Left ventricle myocardium inferior (tissue), 1 donor: ENCODE results near the gene SLC12A1. TPM values are rescaled to one million over a fixed set of nuclear protein-coding genes. Genes with fewer than 3 reads are reported as not detected.
A peak's percentile ranks its signal among the peaks of the same experiment; 100 is the strongest.

Experiments used
- DNase-seq: peaks from one replicate; pipeline ENCODE4 v3.0.0-alpha.2; 2020
- H3K27ac ChIP-seq: fragments of 200-600 bp; replicated peaks from 2 replicates; pipeline ENCODE4 v1.8.0; 2021
- H3K27me3 ChIP-seq: fragments of 200-600 bp; 2 replicates; pipeline ENCODE4 v1.8.0; 2021; ENCODE audit warnings: low read depth
- H3K36me3 ChIP-seq: fragments of 200-600 bp; 2 replicates; pipeline ENCODE4 v1.8.0; 2021
- H3K4me1 ChIP-seq: fragments of 200-600 bp; 2 replicates; pipeline ENCODE4 v1.8.0; 2021
- H3K4me3 ChIP-seq: fragments of 200-600 bp; 2 replicates; pipeline ENCODE4 v1.8.0; 2021; ENCODE audit warnings: mild to moderate bottlenecking, moderate library complexity
- H3K9me3 ChIP-seq: fragments of 200-600 bp; replicated peaks from 2 replicates; pipeline ENCODE4 v1.8.0; 2021
- CTCF ChIP-seq: fragments of 200-600 bp; IDR thresholded peaks from 2 replicates; pipeline ENCODE4 v1.8.0; 2021; ENCODE audit warnings: antibody characterized with exemption, mild to moderate bottlenecking, borderline replicate concordance
- intact Hi-C: fragments of 100-400 bp; cut with micrococcal nuclease; formaldehyde crosslinking; loops from one replicate; pipeline ENCODE4 v1.11.0; 2022
- total RNA-seq: library from RNA; stranded (reverse); fragmentation: NEBNext Ultra II Directional; extraction: Animal tissue kit (Norgen Biotek cat#: 25700); gene quantifications from one replicate; pipeline ENCODE4 v1.2.1, GENCODE V29; 2021
- donor health status: DM: no; HTN: yes; CAD: no; lungs with severe emphysema.

SLC12A1 gene
- total RNA-seq, 1 donor from 2014 or later: not detected

DNA sequence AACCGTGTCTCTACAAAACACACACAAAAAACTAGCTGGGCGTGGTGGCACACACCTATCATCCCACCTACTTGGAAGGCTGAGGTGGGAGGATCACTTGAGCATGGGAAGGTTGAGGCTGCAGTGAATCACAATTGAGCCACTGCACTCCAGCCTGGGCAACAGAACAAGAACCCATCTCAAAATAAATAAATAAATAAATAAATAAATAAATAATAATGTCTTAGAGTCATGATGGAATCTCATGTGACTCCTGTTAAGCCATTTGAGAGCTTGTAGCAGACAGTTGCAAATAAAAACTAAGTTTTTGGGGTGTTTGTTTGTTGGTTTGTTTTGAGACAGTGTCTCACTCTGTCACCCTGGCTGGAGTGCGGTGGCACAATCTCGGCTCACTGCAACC is 33.2 kb downstream of the SLC12A1 start:
- Histone ChIP-seq H3K27ac (no peak overlapping the region), H3K36me3 (no peaks in the 10 kb centered on the region), H3K4me1 (no peaks in the 10 kb centered on the region), H3K9me3 (no peaks in the 10 kb centered on the region), H3K4me3 (no peak overlapping the region), H3K27me3 (peaks cover 11% of the 10 kb centered on the region)
- no peak for TF ChIP-seq CTCF
- intact Hi-C loops: no loop called here
- DNase-seq: no peak

- Histone ChIP-seq H3K27ac (no peak overlapping the region), H3K4me1 (no peaks in the 10 kb centered on the region), H3K36me3 (no peaks in the 10 kb centered on the region), H3K9me3 (no peaks in the 10 kb centered on the region), H3K4me3 (no peak overlapping the region), H3K27me3 (peaks cover 16% of the 10 kb centered on the region)
- no peak for TF ChIP-seq CTCF
- intact Hi-C loops: no loop called here
- no peak for DNase-seq
Measured at GRCh38 chr15:48242015-48242414, 35.9 kb downstream of the SLC12A1 start.

GRCh38 chr15:48242535-48242934 is 36.4 kb downstream of the SLC12A1 start:
- no peak overlapping the region for H3K4me3 ChIP-seq
- H3K36me3 ChIP-seq: no peaks in the 10 kb centered on the region
- TF ChIP-seq CTCF: no peak
- no peaks in the 10 kb centered on the region for H3K4me1 ChIP-seq
- H3K9me3 ChIP-seq: no peaks in the 10 kb centered on the region
- no peak overlapping the region for H3K27ac ChIP-seq
- DNase-seq: no peak
- H3K27me3 ChIP-seq: peaks cover 16% of the 10 kb centered on the region
- intact Hi-C loops: no loop called here

- H3K27me3 ChIP-seq: peaks cover 38% of the 10 kb centered on the region
- H3K4me3 ChIP-seq: no peak overlapping the region
- H3K27ac ChIP-seq: no peak overlapping the region
- intact Hi-C loops: no loop called here
- H3K9me3 ChIP-seq: no peaks in the 10 kb centered on the region
- TF ChIP-seq CTCF: no peak
- no peaks in the 10 kb centered on the region for H3K4me1 ChIP-seq
- no peaks in the 10 kb centered on the region for H3K36me3 ChIP-seq
- DNase-seq: no peak
Measured at GRCh38 chr15:48244921-48245320, 38.8 kb downstream of the SLC12A1 start.

GRCh38 chr15:48248414-48248813 is 42.3 kb downstream of the SLC12A1 start:
- H3K27ac ChIP-seq: no peak overlapping the region
- H3K27me3 ChIP-seq: peaks cover 48% of the 10 kb centered on the region
- no peak overlapping the region for H3K4me3 ChIP-seq
- no peaks in the 10 kb centered on the region for H3K36me3 ChIP-seq
- H3K9me3 ChIP-seq: no peaks in the 10 kb centered on the region
- no peak for TF ChIP-seq CTCF
- DNase-seq: no peak
- intact Hi-C loops: no loop called here
- H3K4me1 ChIP-seq: no peaks in the 10 kb centered on the region

DNA sequence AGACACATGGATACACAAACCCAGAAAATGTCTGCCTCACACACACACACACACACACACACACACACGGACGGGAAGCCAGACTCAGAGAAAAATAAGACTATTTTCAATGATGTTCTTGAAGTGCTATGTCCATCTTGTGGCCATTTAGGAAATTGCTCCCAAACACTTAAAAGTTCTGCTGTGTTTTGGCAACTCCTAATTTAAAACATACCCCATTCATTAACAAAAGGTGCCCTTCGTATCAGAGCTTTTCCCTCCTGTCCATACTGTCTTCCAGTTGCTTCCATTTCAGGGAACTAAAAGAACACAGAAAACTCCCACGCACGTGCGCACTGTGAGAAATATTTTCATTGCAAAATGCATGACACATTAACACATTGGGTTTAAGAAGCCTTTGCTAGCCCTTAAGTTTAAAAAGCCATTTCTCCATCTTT is 44.6 kb downstream of the SLC12A1 start:
- TF ChIP-seq CTCF: peak; percentile 63
- Histone ChIP-seq H3K4me3 (no peak overlapping the region), H3K9me3 (no peaks in the 10 kb centered on the region), H3K36me3 (no peaks in the 10 kb centered on the region), H3K27ac (no peak overlapping the region), H3K27me3 (peaks cover 47% of the 10 kb centered on the region), H3K4me1 (no peaks in the 10 kb centered on the region)
- DNase-seq: no peak
- intact Hi-C loops: no loop called here
